Uterus (tissue), 4 donors: ENCODE results near the gene ZNF148. TPM values are rescaled to one million over a fixed set of nuclear protein-coding genes. Genes with fewer than 3 reads are reported as not detected.

Source experiments
- DNase-seq, 2 donors: peaks; one replicate each; pipeline ENCODE4 v3.0.0-alpha.2; 2019 to 2020
- H3K27ac ChIP-seq, 2 donors: fragments of 200-600 bp; sonication (generic); 1 replicate in 1 of 2; 2 replicates in 1 of 2; pipeline ENCODE4 v1.5.1; 2016 to 2018
- H3K27me3 ChIP-seq, 2 donors: fragments of 200-600 bp; sonication (generic); one replicate each; pipeline ENCODE4 v1.5.1; 2018 to 2019; ENCODE audit warnings: control low read depth in 1 of 2
- H3K36me3 ChIP-seq, 2 donors: fragments of 200-600 bp; sonication (generic); one replicate each; pipeline ENCODE4 v1.5.1; 2019; ENCODE audit warnings: control low read depth in 1 of 2
- H3K4me1 ChIP-seq, 2 donors: fragments of 200-600 bp; sonication (generic); one replicate each; pipeline ENCODE4 v1.5.1; 2018 to 2019; ENCODE audit warnings: control low read depth in 1 of 2
- H3K4me3 ChIP-seq, 2 donors: fragments of 200-600 bp; sonication (generic); 1 replicate in 1 of 2; 2 replicates in 1 of 2; pipeline ENCODE4 v1.5.1; 2018 to 2019; ENCODE audit warnings: mild to moderate bottlenecking in 1 of 2
- H3K9me3 ChIP-seq, 2 donors: fragments of 200-600 bp; sonication (generic); one replicate each; pipeline ENCODE4 v1.5.1; 2019; ENCODE audit warnings: control low read depth in 1 of 2
- CTCF ChIP-seq, 4 experiments: fragments of 200-600 bp in 2 of 4; fragments of 450-650 bp in 2 of 4; sonication (generic) in 2 of 4; IDR thresholded peaks; one replicate each; pipeline ENCODE4 v1.5.1; 2016 to 2019; ENCODE audit warnings: antibody characterized with exemption in 4 of 4, mild to moderate bottlenecking in 2 of 4, moderate library complexity in 1 of 4
- POLR2A ChIP-seq, 2 donors: fragments of 450-650 bp; IDR thresholded peaks; one replicate each; pipeline ENCODE4 v1.6.1; 2016; ENCODE audit warnings: antibody characterized with exemption in 2 of 2, mild to moderate bottlenecking in 1 of 2, moderate library complexity in 1 of 2
- intact Hi-C: fragments of 100-400 bp; cut with DNase I; formaldehyde crosslinking; loops from one replicate; pipeline ENCODE4 v1.15.1; 2023; ENCODE audit warnings: low total_unique reads
- total RNA-seq, 4 donors: library from RNA; depleted of rRNA in 3 of 4; stranded (reverse); fragments of >200 nt in 3 of 4; gene quantifications; one replicate each; pipeline versions ENCODE4 v1.1.0 to v1.2.4, GENCODE V29; 2014 to 2023
- donor health status: DM: yes; HTN: yes; CAD: no.

ZNF148 gene
- total RNA-seq, 4 donors from 2014 or later, result 21.2 to 93.1 (median 53.0) TPM

GRCh38 chr3:125211523-125212090, 163.5 kb downstream of the ZNF148 start:
- TF ChIP-seq POLR2A (IDR thresholded peaks at IDR 0.05) (no peak), CTCF (IDR thresholded peaks at IDR 0.05) (no peak)
- Histone ChIP-seq H3K27me3 (peaks cover 8 to 15% of the 10 kb centered on the region in 2 donors), H3K4me3 (no peak overlapping the region), H3K36me3 (no peaks in the 10 kb centered on the region), H3K27ac (no peak overlapping the region), H3K9me3 (no peaks in the 10 kb centered on the region), H3K4me1 (peaks cover 0 to 9% of the 10 kb centered on the region in 2 donors)
- no peak for DNase-seq
- intact Hi-C loops, result no loop called here

- Histone ChIP-seq H3K4me1 (peaks cover 0 to 9% of the 10 kb centered on the region in 2 donors), H3K36me3 (no peaks in the 10 kb centered on the region), H3K27me3 (peaks cover 5 to 7% of the 10 kb centered on the region in 2 donors), H3K4me3 (no peak overlapping the region), H3K9me3 (no peaks in the 10 kb centered on the region), H3K27ac (no peak overlapping the region)
- intact Hi-C loops, result no loop called here
- TF ChIP-seq POLR2A (IDR thresholded peaks at IDR 0.05), result no peak
- TF ChIP-seq CTCF (IDR thresholded peaks at IDR 0.05), result no peak
- DNase-seq, result no peak
Observed at GRCh38 chr3:125207949-125208568, 167.1 kb downstream of the ZNF148 start.

- no peaks in the 10 kb centered on the region for H3K9me3 ChIP-seq
- H3K27me3 ChIP-seq, result peaks cover 0 to 1% of the 10 kb centered on the region in 2 donors
- no peaks in the 10 kb centered on the region for H3K36me3 ChIP-seq
- no peak for DNase-seq
- TF ChIP-seq POLR2A (IDR thresholded peaks at IDR 0.05) (no peak), CTCF (IDR thresholded peaks at IDR 0.05) (no peak)
- H3K4me3 ChIP-seq, result no peak overlapping the region
- intact Hi-C loops, result no loop called here
- no peak overlapping the region for H3K27ac ChIP-seq
- H3K4me1 ChIP-seq, result peaks cover 0 to 5% of the 10 kb centered on the region in 2 donors
Observed at GRCh38 chr3:125207507-125207906, 167.6 kb downstream of the ZNF148 start.

GRCh38 chr3:125206934-125207333, 168.2 kb downstream of the ZNF148 start:
- TF ChIP-seq POLR2A (IDR thresholded peaks at IDR 0.05), result no peak
- TF ChIP-seq CTCF (IDR thresholded peaks at IDR 0.05), result no peak
- H3K4me1 ChIP-seq, result no peaks in the 10 kb centered on the region
- no peaks in the 10 kb centered on the region for H3K9me3 ChIP-seq
- H3K27ac ChIP-seq, result no peak overlapping the region
- no peaks in the 10 kb centered on the region for H3K36me3 ChIP-seq
- intact Hi-C loops, result no loop called here
- DNase-seq, result no peak
- H3K4me3 ChIP-seq, result no peak overlapping the region
- H3K27me3 ChIP-seq, result no peaks in the 10 kb centered on the region

- H3K9me3 ChIP-seq, result no peaks in the 10 kb centered on the region
- H3K4me3 ChIP-seq, result no peak overlapping the region
Observed at GRCh38 chr3:125203731-125204130, 171.4 kb downstream of the ZNF148 start.

More at GRCh38 chr3:125203731-125204130, 171.4 kb downstream of the ZNF148 start:
- no peak overlapping the region for H3K27ac ChIP-seq
- H3K27me3 ChIP-seq, result no peaks in the 10 kb centered on the region
- TF ChIP-seq POLR2A (IDR thresholded peaks at IDR 0.05) (no peak), CTCF (IDR thresholded peaks at IDR 0.05) (no peak)
- no peaks in the 10 kb centered on the region for H3K36me3 ChIP-seq
- H3K4me1 ChIP-seq, result no peaks in the 10 kb centered on the region
- intact Hi-C loops, result no loop called here
- no peak for DNase-seq
